MM.1S (cell line): ENCODE data around the gene CNP.

ENCODE experiments used
- DNase-seq: peaks from one replicate; pipeline ENCODE4 v3.0.0-alpha.2; 2015
- H2AFZ ChIP-seq: fragments of 300-600 bp; sonication (generic); 2 replicates; pipeline ENCODE4 v1.6.0; 2016; ENCODE audit warnings: antibody characterized with exemption, low read length
- H3F3A ChIP-seq: fragments of 300-600 bp; sonication (generic); 2 replicates; pipeline ENCODE4 v1.6.1; 2016; ENCODE audit warnings: mild to moderate bottlenecking, antibody characterized with exemption, low read length, moderate library complexity, mixed read lengths; ENCODE audit not compliant: insufficient read depth
- H3K27ac ChIP-seq: fragments of 300-600 bp; sonication (generic); 2 replicates; pipeline ENCODE4 v1.5.1; 2016; ENCODE audit warnings: mild to moderate bottlenecking, low read length
- H3K27me3 ChIP-seq: fragments of 300-600 bp; sonication (generic); replicated peaks from 2 replicates; pipeline ENCODE4 v1.6.0; 2016; ENCODE audit warnings: low read length; ENCODE audit not compliant: insufficient read depth
- H3K36me3 ChIP-seq: fragments of 300-600 bp; sonication (generic); replicated peaks from 2 replicates; pipeline ENCODE4 v1.6.1; 2016; ENCODE audit warnings: mild to moderate bottlenecking, low read length, mixed read lengths; ENCODE audit not compliant: insufficient read depth
- H3K4me1 ChIP-seq: fragments of 300-600 bp; sonication (generic); 2 replicates; pipeline ENCODE4 v1.6.1; 2016; ENCODE audit warnings: low read length, mixed read lengths
- H3K4me2 ChIP-seq: fragments of 300-600 bp; sonication (generic); 2 replicates; pipeline ENCODE4 v1.6.0; 2016; ENCODE audit warnings: low read depth, low read length
- H3K4me3 ChIP-seq: fragments of 300-600 bp; sonication (generic); 2 replicates; pipeline ENCODE4 v1.5.1; 2016; ENCODE audit warnings: low read length, mixed read lengths
- H3K79me2 ChIP-seq: fragments of 300-600 bp; sonication (generic); 2 replicates; pipeline ENCODE4 v1.6.1; 2016; ENCODE audit warnings: mixed run types, low read length, mixed read lengths
- H3K9ac ChIP-seq: fragments of 300-600 bp; sonication (generic); 2 replicates; pipeline ENCODE4 v1.6.1; 2016; ENCODE audit warnings: low read length, mixed read lengths
- H3K9me2 ChIP-seq: fragments of 300-600 bp; sonication (generic); replicated peaks from 2 replicates; pipeline ENCODE4 v1.6.1; 2016; ENCODE audit warnings: mild to moderate bottlenecking, low read length, mixed read lengths; ENCODE audit not compliant: insufficient read depth
- H3K9me3 ChIP-seq: fragments of 300-600 bp; sonication (generic); replicated peaks from 2 replicates; pipeline ENCODE4 v1.6.1; 2016; ENCODE audit warnings: mild to moderate bottlenecking, low read length, mixed read lengths; ENCODE audit not compliant: insufficient read depth
- H4K20me1 ChIP-seq: fragments of 300-600 bp; sonication (generic); 2 replicates; pipeline ENCODE4 v1.6.1; 2016; ENCODE audit warnings: mild to moderate bottlenecking, low read length, moderate library complexity, mixed read lengths; ENCODE audit not compliant: insufficient read depth
- EZH2 ChIP-seq: fragments of 300-600 bp; sonication (generic); optimal IDR thresholded peaks from 2 replicates; pipeline ENCODE3; 2017; ENCODE audit warnings: low read depth, mild to moderate bottlenecking, antibody characterized with exemption, low read length, mixed read lengths
- EZH2phosphoT487 ChIP-seq: fragments of 300-600 bp; sonication (generic); IDR thresholded peaks from 2 replicates; pipeline ENCODE4 v1.6.1; 2018; ENCODE audit warnings: antibody characterized with exemption, low read length
- TF ChIP-seq, protein P1 (sequence below): fragments of 300-600 bp; sonication (generic); IDR thresholded peaks from 2 replicates; pipeline ENCODE4 v1.5.1; 2016; ENCODE audit warnings: antibody characterized with exemption, low read length, mixed read lengths

Gene CNP

DNA sequence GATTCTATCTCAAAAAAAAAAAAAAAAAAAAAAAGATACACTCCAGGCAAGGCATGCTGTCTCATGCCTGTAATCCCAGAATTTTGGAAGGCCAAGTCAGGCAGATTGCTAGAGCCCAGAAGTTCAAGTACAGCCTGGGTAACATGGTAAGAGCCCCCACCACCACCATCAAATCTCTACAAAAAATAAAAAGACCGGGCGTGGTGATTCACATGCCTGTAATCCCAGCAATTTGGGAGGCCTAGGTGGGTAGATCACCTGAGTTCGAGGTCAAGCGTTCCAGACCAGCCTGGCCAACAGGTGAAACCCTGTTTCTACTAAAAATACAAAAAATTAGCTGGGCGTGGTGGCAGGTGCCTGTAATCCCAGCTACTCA, 46.0 kb upstream of the CNP start:
- Histone ChIP-seq H3K9ac (no peak overlapping the region), H3K4me2 (no peak overlapping the region), H2AFZ (no peak overlapping the region), H3K79me2 (peaks cover 33% of the 10 kb centered on the region), H3K4me1 (peaks cover 12% of the 10 kb centered on the region; the same call in 1 of the 2 replicates), H3K27ac (no peak overlapping the region), H3K27me3 (no peaks in the 10 kb centered on the region), H3K9me2 (no peaks in the 10 kb centered on the region), H3F3A (no peaks in the 10 kb centered on the region), H3K9me3 (no peaks in the 10 kb centered on the region), H4K20me1 (no peaks in the 10 kb centered on the region), H3K36me3 (no peaks in the 10 kb centered on the region), H3K4me3 (no peak overlapping the region)
- TF ChIP-seq EZH2phosphoT487 (no peak), EZH2 (no peak)
- TF ChIP-seq, protein P1, sequence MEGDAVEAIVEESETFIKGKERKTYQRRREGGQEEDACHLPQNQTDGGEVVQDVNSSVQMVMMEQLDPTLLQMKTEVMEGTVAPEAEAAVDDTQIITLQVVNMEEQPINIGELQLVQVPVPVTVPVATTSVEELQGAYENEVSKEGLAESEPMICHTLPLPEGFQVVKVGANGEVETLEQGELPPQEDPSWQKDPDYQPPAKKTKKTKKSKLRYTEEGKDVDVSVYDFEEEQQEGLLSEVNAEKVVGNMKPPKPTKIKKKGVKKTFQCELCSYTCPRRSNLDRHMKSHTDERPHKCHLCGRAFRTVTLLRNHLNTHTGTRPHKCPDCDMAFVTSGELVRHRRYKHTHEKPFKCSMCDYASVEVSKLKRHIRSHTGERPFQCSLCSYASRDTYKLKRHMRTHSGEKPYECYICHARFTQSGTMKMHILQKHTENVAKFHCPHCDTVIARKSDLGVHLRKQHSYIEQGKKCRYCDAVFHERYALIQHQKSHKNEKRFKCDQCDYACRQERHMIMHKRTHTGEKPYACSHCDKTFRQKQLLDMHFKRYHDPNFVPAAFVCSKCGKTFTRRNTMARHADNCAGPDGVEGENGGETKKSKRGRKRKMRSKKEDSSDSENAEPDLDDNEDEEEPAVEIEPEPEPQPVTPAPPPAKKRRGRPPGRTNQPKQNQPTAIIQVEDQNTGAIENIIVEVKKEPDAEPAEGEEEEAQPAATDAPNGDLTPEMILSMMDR = no peak
- DNase-seq = no peak

DNA sequence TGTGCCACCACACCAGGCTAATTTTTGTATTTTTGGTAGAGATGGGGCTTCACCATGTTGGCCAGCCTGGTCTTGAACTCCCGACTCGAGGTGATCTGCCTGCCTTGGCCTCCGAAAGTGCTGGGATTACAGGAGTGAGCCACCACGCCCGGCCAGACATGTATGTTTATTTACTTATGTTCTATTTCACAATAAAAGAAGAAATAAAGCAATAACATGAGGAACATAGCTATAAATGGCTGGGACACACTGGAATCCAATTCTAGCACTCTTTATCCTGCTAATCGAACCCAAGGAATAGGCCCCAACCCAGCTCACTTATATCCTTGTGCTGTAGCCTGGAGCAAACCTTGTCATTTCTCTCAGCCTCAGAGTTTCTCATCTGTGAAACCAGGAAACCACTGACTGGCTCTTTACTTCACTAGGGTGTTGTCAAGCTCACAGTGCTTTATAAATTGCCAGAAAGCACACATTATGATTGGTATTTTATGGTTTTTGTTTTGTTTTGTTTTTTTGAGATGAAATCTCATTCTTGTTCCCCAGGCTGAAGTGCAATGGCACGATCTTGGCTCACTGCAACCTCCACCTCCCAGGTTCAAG, 40.5 kb upstream of the CNP start:
- Histone ChIP-seq H3K9me2 (no peaks in the 10 kb centered on the region), H3K27me3 (no peaks in the 10 kb centered on the region), H3K4me2 (no peak overlapping the region), H3K4me1 (peaks cover 1% of the 10 kb centered on the region; the same call in 1 of the 2 replicates), H3K36me3 (no peaks in the 10 kb centered on the region), H3K9ac (no peak overlapping the region), H3F3A (peaks cover 5% of the 10 kb centered on the region; the same call in 1 of the 2 replicates), H3K9me3 (no peaks in the 10 kb centered on the region), H4K20me1 (no peaks in the 10 kb centered on the region), H3K27ac (no peak overlapping the region), H2AFZ (no peak overlapping the region), H3K79me2 (peaks cover 14% of the 10 kb centered on the region), H3K4me3 (no peak overlapping the region)
- TF ChIP-seq EZH2 = no peak
- TF ChIP-seq, protein P1 = no peak
- no peak for TF ChIP-seq EZH2phosphoT487
- DNase-seq = no peak

DNA sequence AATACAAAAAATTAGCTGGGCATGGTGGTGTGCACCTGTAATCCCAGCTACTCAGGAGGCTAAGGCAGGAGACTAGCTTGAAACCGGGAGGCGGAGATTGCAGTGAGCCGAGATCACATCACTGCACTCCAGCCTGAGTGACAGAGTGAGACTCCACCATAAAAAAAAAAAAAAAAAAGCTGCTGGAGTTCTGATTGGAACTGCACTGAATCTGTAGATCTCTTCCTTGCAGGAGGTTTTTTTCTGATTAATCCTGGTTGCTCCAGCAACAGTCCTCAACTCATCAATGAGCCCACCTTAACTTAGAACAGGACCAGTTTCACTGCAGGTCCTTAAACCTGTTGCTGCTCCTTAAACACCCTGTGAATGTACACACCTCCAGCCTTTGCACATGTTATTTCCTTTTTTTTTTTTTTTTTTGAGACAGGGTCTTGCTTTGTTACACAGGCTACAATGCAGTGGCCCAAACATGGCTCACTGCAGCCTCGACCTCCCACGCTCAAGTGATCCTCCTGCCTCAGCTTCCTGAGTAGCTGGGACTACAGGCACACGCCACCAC, 37.8 kb upstream of the CNP start:
- Histone ChIP-seq H2AFZ (no peak overlapping the region), H3K9me2 (no peaks in the 10 kb centered on the region), H3K9ac (no peak overlapping the region), H3F3A (peaks cover 13% of the 10 kb centered on the region; the same call in 1 of the 2 replicates), H3K4me2 (no peak overlapping the region; the same call in 1 of the 2 replicates), H3K4me3 (no peak overlapping the region), H3K27me3 (no peaks in the 10 kb centered on the region), H3K4me1 (peaks cover 7% of the 10 kb centered on the region), H3K9me3 (no peaks in the 10 kb centered on the region), H3K27ac (no peak overlapping the region), H3K36me3 (no peaks in the 10 kb centered on the region), H3K79me2 (peaks cover 14% of the 10 kb centered on the region), H4K20me1 (no peaks in the 10 kb centered on the region)
- TF ChIP-seq, protein P1 = no peak
- no peak for TF ChIP-seq EZH2
- DNase-seq = no peak
